ENCODE measurements around the gene CALB2.

CALB2 gene

DNA sequence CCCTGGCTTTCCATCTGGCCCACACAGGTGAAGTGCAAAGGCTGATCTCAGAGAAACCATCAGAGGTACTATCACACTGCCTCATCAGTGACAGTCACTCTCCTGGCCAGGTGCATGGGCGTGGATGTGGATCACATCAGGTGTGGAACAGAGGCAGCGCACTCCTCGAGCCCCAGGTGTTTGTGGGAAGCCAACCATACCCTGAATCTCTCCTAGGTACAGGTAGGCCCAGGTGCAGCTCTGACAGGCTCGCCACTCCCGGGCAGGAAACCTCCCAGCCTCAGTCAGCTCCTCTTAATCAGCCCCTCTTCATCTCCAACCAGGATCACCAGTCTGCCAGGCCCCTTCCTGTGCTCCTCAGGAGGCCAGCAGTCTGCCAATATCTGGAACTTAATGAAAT, 51.6 kb downstream of the CALB2 start:
- TF ChIP-seq, protein P1, sequence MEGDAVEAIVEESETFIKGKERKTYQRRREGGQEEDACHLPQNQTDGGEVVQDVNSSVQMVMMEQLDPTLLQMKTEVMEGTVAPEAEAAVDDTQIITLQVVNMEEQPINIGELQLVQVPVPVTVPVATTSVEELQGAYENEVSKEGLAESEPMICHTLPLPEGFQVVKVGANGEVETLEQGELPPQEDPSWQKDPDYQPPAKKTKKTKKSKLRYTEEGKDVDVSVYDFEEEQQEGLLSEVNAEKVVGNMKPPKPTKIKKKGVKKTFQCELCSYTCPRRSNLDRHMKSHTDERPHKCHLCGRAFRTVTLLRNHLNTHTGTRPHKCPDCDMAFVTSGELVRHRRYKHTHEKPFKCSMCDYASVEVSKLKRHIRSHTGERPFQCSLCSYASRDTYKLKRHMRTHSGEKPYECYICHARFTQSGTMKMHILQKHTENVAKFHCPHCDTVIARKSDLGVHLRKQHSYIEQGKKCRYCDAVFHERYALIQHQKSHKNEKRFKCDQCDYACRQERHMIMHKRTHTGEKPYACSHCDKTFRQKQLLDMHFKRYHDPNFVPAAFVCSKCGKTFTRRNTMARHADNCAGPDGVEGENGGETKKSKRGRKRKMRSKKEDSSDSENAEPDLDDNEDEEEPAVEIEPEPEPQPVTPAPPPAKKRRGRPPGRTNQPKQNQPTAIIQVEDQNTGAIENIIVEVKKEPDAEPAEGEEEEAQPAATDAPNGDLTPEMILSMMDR (conservative IDR thresholded peaks at IDR 0.05; ENCODE audit: low read length), result no peak
- no peak for DNase-seq (ENCODE audit: low read depth)
- no peak overlapping the region for H3K4me3 ChIP-seq (ENCODE audit: low read length)

DNA sequence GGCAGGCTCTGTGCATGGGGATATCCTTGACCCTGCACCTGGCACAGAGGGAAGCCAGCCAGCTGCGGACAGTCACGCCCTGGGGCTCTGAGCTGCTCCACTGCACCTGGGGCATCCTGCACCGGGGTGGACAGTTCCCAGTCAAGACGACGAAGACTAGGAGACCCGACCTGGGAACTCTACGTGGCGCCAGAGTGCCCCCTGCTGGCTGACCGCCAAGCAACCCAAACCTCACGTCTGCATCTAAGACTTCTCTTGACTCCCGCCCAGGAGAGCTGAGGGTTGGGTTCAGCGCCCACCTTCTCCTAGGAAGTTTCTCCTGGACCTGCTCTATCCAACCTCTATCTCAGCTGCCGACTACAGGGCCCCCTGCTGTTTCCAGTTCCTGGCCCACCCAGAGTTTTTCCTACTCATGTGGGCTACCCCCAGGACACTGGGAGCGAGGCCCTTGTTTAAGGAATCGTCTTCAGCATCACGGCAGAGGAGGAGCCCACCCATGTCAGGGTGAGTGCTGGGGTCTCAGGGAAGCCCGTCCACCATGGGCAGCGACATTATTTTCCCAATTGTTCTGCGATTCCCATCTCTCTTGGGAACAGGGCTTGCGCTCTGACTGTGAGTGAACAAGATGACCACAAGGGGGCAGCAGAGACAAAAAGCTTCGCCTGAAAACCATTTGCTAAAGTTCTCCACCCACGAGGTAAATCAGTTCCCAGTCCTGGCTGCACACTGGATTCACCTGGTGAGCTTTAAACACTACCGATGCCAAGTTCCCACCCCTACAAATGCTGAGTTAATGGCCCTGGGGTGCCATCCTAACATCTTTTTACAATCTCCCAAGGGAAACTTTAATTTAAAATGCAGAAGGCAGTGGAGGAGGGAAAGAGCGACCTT, 54.0 kb downstream of the CALB2 start:
- no peak overlapping the region for H3K4me3 ChIP-seq (ENCODE audit: low read length)
- DNase-seq (ENCODE audit: low read depth), result peak; percentile 56
- TF ChIP-seq, protein P1 (conservative IDR thresholded peaks at IDR 0.05; ENCODE audit: low read length), result peak; percentile 90

DNA sequence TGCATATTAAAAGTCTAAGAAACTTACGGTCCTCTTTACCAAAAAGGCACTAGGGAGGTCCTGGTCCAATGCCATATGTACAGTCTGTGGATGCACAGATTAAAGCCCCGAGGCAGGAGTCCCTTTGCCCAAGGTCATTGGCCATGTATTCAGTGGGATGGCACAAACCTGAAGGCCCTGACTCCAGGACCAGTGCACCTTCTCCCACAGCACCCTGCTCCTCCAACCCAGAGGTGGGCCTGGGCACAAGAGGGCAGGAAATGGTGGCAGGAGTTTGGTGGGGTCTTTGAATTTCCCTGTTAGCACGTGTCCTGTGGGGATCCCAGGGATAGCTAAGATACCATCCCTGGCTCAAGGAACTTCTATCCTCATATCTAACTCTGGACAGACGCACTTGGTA, 54.8 kb downstream of the CALB2 start:
- no peak overlapping the region for H3K4me3 ChIP-seq (ENCODE audit: low read length)
- DNase-seq (ENCODE audit: low read depth), result no peak
- TF ChIP-seq, protein P1 (conservative IDR thresholded peaks at IDR 0.05; ENCODE audit: low read length), result no peak

DNA sequence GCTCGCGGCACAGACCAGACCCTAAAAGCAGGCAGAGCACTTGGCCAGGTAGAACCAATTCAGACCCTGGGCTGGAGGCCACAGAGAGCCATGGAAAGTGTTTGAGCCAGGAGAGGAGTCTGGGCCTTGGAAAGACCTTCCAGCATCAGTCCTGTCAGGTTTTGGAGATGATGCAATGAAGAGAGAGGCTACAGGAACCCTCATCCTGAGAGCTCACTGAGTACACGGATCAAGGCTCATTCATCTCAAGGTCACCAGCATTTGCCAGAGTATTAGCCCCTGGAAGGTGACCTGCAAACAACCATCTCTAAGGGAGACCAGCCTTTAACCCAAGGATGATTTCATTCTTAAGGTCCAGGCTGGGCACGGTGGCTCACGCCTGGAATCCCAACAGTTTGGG, 55.5 kb downstream of the CALB2 start:
- DNase-seq (ENCODE audit: low read depth), result no peak
- TF ChIP-seq, protein P1 (conservative IDR thresholded peaks at IDR 0.05; ENCODE audit: low read length), result no peak
- H3K4me3 ChIP-seq (ENCODE audit: low read length), result no peak overlapping the region

DNA sequence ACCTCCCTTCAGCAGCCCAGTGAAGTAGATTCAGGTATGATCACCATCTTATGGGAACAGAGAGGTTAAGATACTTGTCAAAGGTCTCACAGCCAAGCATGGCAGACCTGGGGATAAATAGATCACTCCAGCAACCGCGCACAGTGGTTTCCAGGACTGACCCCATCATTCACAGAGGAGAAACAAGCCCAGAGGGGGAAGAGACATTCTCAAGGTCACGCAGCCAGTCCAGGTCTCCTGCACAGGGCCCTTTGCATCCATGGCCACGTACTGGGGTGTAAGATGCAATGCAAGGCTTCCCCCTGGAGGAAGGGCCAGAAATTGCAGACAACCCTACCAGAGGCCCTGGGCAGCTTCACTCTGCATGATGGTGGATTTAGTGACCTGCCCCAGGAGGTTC, 63.4 kb downstream of the CALB2 start:
- DNase-seq (ENCODE audit: low read depth), result no peak
- H3K4me3 ChIP-seq (ENCODE audit: low read length), result no peak overlapping the region
- TF ChIP-seq, protein P1 (conservative IDR thresholded peaks at IDR 0.05; ENCODE audit: low read length), result peak; percentile 44

DNA sequence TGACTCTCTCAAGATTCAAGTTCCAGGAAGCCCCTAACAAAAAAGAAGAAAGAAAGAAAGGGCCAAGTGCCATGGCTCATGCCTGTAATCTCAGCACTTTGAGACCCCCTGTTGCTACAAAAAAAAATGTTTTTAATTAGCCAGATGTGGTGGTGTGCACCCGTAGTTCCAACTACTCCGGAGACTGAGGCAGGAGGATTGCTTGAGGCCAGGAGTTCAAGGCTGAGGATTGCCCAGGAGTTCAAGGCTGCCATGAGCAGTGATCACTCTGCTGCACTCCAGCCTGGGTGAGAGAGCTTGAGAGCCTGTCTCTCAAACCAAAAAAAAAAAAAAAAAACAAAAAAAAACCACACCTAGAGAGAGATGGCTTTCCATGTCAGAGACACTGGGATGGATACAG, 64.5 kb downstream of the CALB2 start:
- TF ChIP-seq, protein P1 (conservative IDR thresholded peaks at IDR 0.05; ENCODE audit: low read length), result no peak
- H3K4me3 ChIP-seq (ENCODE audit: low read length), result no peak overlapping the region
- no peak for DNase-seq (ENCODE audit: low read depth)

DNA sequence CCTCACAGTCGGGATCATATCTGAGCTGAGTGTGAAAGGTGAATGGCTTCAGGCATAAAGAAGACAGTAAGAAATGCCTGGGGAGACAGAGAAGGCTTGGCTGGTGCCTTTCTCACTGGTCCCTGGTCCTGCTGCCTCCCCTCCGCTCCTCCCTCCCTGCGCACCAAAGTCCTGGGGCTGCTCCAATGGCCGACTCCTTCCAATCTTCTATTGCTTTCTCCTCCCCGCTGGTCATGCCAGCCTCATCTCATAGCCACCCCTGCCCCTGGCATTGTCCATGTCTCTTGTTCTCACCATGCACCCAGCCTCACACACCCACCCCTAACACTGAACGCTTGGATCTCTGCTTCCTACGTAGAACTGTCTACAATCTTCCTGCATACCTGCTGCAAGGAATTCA, 65.3 kb downstream of the CALB2 start:
- no peak overlapping the region for H3K4me3 ChIP-seq (ENCODE audit: low read length)
- TF ChIP-seq, protein P1 (conservative IDR thresholded peaks at IDR 0.05; ENCODE audit: low read length), result no peak
- DNase-seq (ENCODE audit: low read depth), result no peak
